ENCODE measurements around the gene MKNK2. TPM values are rescaled to one million over a fixed set of nuclear protein-coding genes. Genes with fewer than 3 reads are reported as not detected.

MKNK2 gene
- total and polyA plus RNA-seq, 2 of the 13 experiments (the other 11 are each of a cell fraction or from before 2014, with no cell fraction given) = 44.9 to 112 TPM

GRCh38 chr19:2049741-2050348 lies 1.2 kb downstream of the MKNK2 start (continued):
- TF ChIP-seq ZZZ3 (CRISPR knock-in tag; IDR thresholded peaks at IDR 0.05; ENCODE audit: borderline replicate concordance) (no peak), PBX3 (CRISPR knock-in tag; IDR thresholded peaks at IDR 0.05; ENCODE audit: borderline replicate concordance) (no peak), ZFY (CRISPR knock-in tag; IDR thresholded peaks at IDR 0.05) (no peak), GATAD2A (CRISPR knock-in tag; IDR thresholded peaks at IDR 0.05) (peak; percentile 55; the same call in 1 of the 2 replicates), AFF4 (CRISPR knock-in tag; IDR thresholded peaks at IDR 0.05) (no peak), ZNF460 (CRISPR knock-in tag; IDR thresholded peaks at IDR 0.05; ENCODE audit: borderline replicate concordance) (no peak), HNRNPLL (IDR thresholded peaks at IDR 0.05; ENCODE audit: low read depth, low read length, poor library complexity, severe bottlenecking) (peak; percentile 26), RFXAP (CRISPR knock-in tag; IDR thresholded peaks at IDR 0.05; ENCODE audit: borderline replicate concordance) (0 out of 2 replicates have a peak, but pooled peaks have one; percentile 32), EZH2 (conservative IDR thresholded peaks at IDR 0.05; ENCODE audit: low read depth, low read length) (no peak), FOXP4 (CRISPR knock-in tag; IDR thresholded peaks at IDR 0.05) (peak; percentile 46; the same call in 1 of the 2 replicates), ZFP41 (CRISPR knock-in tag; IDR thresholded peaks at IDR 0.05; ENCODE audit: borderline replicate concordance) (no peak), GZF1 (CRISPR knock-in tag; IDR thresholded peaks at IDR 0.05) (no peak), REPIN1 (CRISPR knock-in tag; IDR thresholded peaks at IDR 0.05; ENCODE audit: borderline replicate concordance, low read depth) (0 out of 2 replicates have a peak, but pooled peaks have one; percentile 51), ZSCAN29 (CRISPR knock-in tag; conservative IDR thresholded peaks at IDR 0.05) (no peak), ZNF713 (CRISPR knock-in tag; IDR thresholded peaks at IDR 0.05) (no peak), MAF1 (CRISPR knock-in tag; IDR thresholded peaks at IDR 0.05; ENCODE audit: borderline replicate concordance) (no peak), ZNF101 (CRISPR knock-in tag; IDR thresholded peaks at IDR 0.05; ENCODE audit: borderline replicate concordance, low read depth) (no peak), ZNF234 (CRISPR knock-in tag; conservative IDR thresholded peaks at IDR 0.05) (no peak), ZBTB3 (CRISPR knock-in tag; IDR thresholded peaks at IDR 0.05; ENCODE audit: borderline replicate concordance, low read depth) (no peak), BORCS8-MEF2B (CRISPR knock-in tag; IDR thresholded peaks at IDR 0.05) (peak; percentile 61), ZNF772 (CRISPR knock-in tag; IDR thresholded peaks at IDR 0.05) (no peak), ZNF484 (CRISPR knock-in tag; IDR thresholded peaks at IDR 0.05; ENCODE audit: borderline replicate concordance, low read depth) (no peak)

Measured in HepG2 (cell line).